K562 (cell line): Measurements from ENCODE around the gene WDR83. TPM values are rescaled to one million over a fixed set of nuclear protein-coding genes. Genes with fewer than 3 reads are reported as not detected.
A peak's percentile ranks its signal among the peaks of the same experiment; 100 is the strongest.

Experiments
- ATAC-seq: fragments of 200-7000 bp; cut with Tn5 transposase; 3 replicates; pipeline ENCODE4 v1.9.1; 2020; ENCODE audit warnings: moderate library complexity
- BruUV-seq: library from RNA; stranded (reverse); fragments of 400-500 nt; replicated peaks from 2 replicates; lab custom pipeline; 2021; lab: Mats Ljungman, UMichigan
- CTCF ChIA-PET: fragments of 300-600 bp; formaldehyde crosslinking; extraction: SDS; loops from one replicate; lab custom pipeline; 2021; ENCODE audit warnings: low intra/inter-chr PET ratio; lab: Yijun Ruan, JAX
- POLR2A ChIA-PET: fragments of 300-600, 350-650 bp; sonication (Branson Sonifier 250); formaldehyde crosslinking; extraction: SDS; loops from one replicate; lab custom pipeline; 2021; ENCODE audit warnings: antibody characterized with exemption, inconsistent platforms; lab: Yijun Ruan, JAX
- DNase-seq, 4 experiments: peaks; one replicate each; pipeline versions ENCODE4 v3.0.0 to v3.0.0-alpha.2; 2011 to 2018; ENCODE audit warnings: low spot score in 3 of 4, mixed read lengths in 3 of 4; ENCODE audit errors: extremely low read depth in 1 of 4
- FAIRE-seq: peaks from 2 replicates; lab custom pipeline; 2011; peaks lifted over from hg19 to GRCh38; lab: Jason Lieb, UNC
- H2AFZ ChIP-seq: 2 replicates; pipeline ENCODE4 v1.6.0; 2011; ENCODE audit warnings: low read depth, low read length, control low read depth, inconsistent platforms
- H3K27ac ChIP-seq: fragments of 200-600 bp; 3 replicates; pipeline ENCODE4 v1.8.0; 2011; ENCODE audit warnings: low read depth, mild to moderate bottlenecking, control low read depth, inconsistent platforms, low read length, moderate library complexity, mixed read lengths; ENCODE audit errors: extremely low read depth
- H3K27me3 ChIP-seq, 2 experiments: fragments of 300-600 bp in 1 of 2; 2 replicates in 1 of 2; 3 replicates in 1 of 2; pipeline versions ENCODE4 v1.6.0 to v1.8.0; 2011; ENCODE audit warnings: inconsistent platforms in 2 of 2, low read length in 2 of 2, mild to moderate bottlenecking in 1 of 2, mixed read lengths in 1 of 2, moderate library complexity in 1 of 2; ENCODE audit not compliant: control insufficient read depth in 2 of 2, insufficient read depth in 2 of 2
- H3K36me3 ChIP-seq: fragments of 300-600 bp; 3 replicates; pipeline ENCODE4 v1.8.0; 2011; ENCODE audit warnings: mild to moderate bottlenecking, low read length, inconsistent platforms; ENCODE audit not compliant: control insufficient read depth, insufficient read depth
- H3K4me1 ChIP-seq, 2 experiments: fragments of 200-600 bp in 1 of 2; replicated peaks in 1 of 2; 2 replicates in 1 of 2; 3 replicates in 1 of 2; pipeline versions ENCODE4 v1.5.1 to v1.8.0; 2011; ENCODE audit warnings: inconsistent platforms in 2 of 2, low read length in 2 of 2, mild to moderate bottlenecking in 1 of 2, mixed read lengths in 1 of 2, moderate library complexity in 1 of 2; ENCODE audit not compliant: control insufficient read depth in 2 of 2, insufficient read depth in 2 of 2
- H3K4me2 ChIP-seq: 2 replicates; pipeline ENCODE4 v1.6.1; 2011; ENCODE audit warnings: low read length, control low read depth, inconsistent platforms, mixed read lengths; ENCODE audit not compliant: insufficient read depth
- H3K4me3 ChIP-seq: fragments of 200-600 bp; sonication (generic), shearing (Covaris generic); 2 replicates; pipeline ENCODE4 v1.5.1; 2016; ENCODE audit warnings: control low read depth, inconsistent platforms
- H3K79me2 ChIP-seq: fragments of 200-600 bp; 3 replicates; pipeline ENCODE4 v1.8.0; 2011; ENCODE audit warnings: low read length, inconsistent platforms; ENCODE audit not compliant: control insufficient read depth, insufficient read depth
- H3K9ac ChIP-seq, 2 experiments: 2 replicates each; pipeline versions ENCODE4 v1.6.0 to v1.6.1; 2011; ENCODE audit warnings: low read depth in 2 of 2, low read length in 2 of 2, control low read depth in 1 of 2, inconsistent platforms in 1 of 2, mild to moderate bottlenecking in 1 of 2, mixed read lengths in 1 of 2; ENCODE audit not compliant: insufficient read depth in 1 of 2
- H3K9me1 ChIP-seq: one replicate; pipeline ENCODE4 v1.6.0; 2011; ENCODE audit warnings: inconsistent platforms, mild to moderate bottlenecking, low read length, moderate library complexity; ENCODE audit not compliant: control insufficient read depth, insufficient read depth
- H3K9me3 ChIP-seq: replicated peaks from 2 replicates; pipeline ENCODE4 v1.5.1; 2011; ENCODE audit warnings: low read depth, low read length, inconsistent platforms; ENCODE audit not compliant: control insufficient read depth, insufficient read depth
- H4K20me1 ChIP-seq: replicated peaks from 2 replicates; pipeline ENCODE4 v1.6.1; 2011; ENCODE audit warnings: low read length, inconsistent platforms, mixed read lengths; ENCODE audit not compliant: control insufficient read depth, insufficient read depth
- CREB3L1 ChIP-seq: fragments of 450-650 bp; IDR thresholded peaks from 2 replicates; pipeline ENCODE4 v1.6.1; 2014; ENCODE audit warnings: low read depth, mild to moderate bottlenecking, moderate library complexity, borderline replicate concordance
- FOXK1 ChIP-seq: sonication (generic); formaldehyde crosslinking; IDR thresholded peaks from 2 replicates; pipeline ENCODE4 v1.8.0; 2022; ENCODE audit warnings: missing genetic modification reagents, mild to moderate bottlenecking, borderline replicate concordance
- NCOR1 ChIP-seq: fragments of 450-650 bp; IDR thresholded peaks from 2 replicates; pipeline ENCODE4 v1.6.1; 2016; ENCODE audit warnings: mild to moderate bottlenecking, moderate library complexity
- RBM17 ChIP-seq: fragments of 200-400 bp; formaldehyde crosslinking; IDR thresholded peaks from 2 replicates; pipeline ENCODE4 v1.6.1; 2017; ENCODE audit warnings: low read depth, mild to moderate bottlenecking, low read length, borderline replicate concordance
- SMAD2 ChIP-seq: fragments of 150-350 bp; IDR thresholded peaks from 2 replicates; pipeline ENCODE4 v1.6.1; 2014; ENCODE audit warnings: low read depth, mild to moderate bottlenecking, low read length
- ZBTB34 ChIP-seq: fragments of 250-450 bp; sonication (Bioruptor Pico); IDR thresholded peaks from 2 replicates; pipeline ENCODE4 v1.8.0; 2021; ENCODE audit warnings: mild to moderate bottlenecking, moderate library complexity
- ZBTB40 ChIP-seq, 2 experiments: fragments of 450-650 bp in 1 of 2; sonication (generic) in 1 of 2; formaldehyde crosslinking in 1 of 2; IDR thresholded peaks; 2 replicates each; pipeline versions ENCODE4 v1.7.1 to v1.9.0; 2016 to 2022; ENCODE audit warnings: inconsistent platforms in 1 of 2, mild to moderate bottlenecking in 1 of 2, missing genetic modification reagents in 1 of 2
- WGBS: fragments of 100-300 bp; shearing (Covaris generic); methylation state at CpG from one replicate; pipeline ENCODE4 v1.1.6; 2016; ENCODE audit warnings: low coverage, mixed read lengths; ENCODE audit not compliant: insufficient coverage; ENCODE audit errors: missing lambda C conversion rate; 5-methylcytosine and 5-hydroxymethylcytosine counted together
- in situ Hi-C: fragments of 300-500 bp; cut with MboI; formaldehyde crosslinking; loops from 4 replicates; pipeline ENCODE4 v1.15.0; 2018; ENCODE audit warnings: inconsistent platforms, mixed read lengths
- intact Hi-C: fragments of 100-400 bp; cut with micrococcal nuclease; formaldehyde crosslinking; loops from 2 replicates; pipeline ENCODE4 v1.14.2; 2022
- polyA plus RNA-seq, 8 experiments: library from polyadenylated mRNA; depleted of rRNA in 4 of 8; stranded (reverse) in 5 of 8; unstranded in 3 of 8; fragments of >200 nt; fragmentation: Nextera tagmentation in 2 of 8; fragmentation: Illumina TruSeq in 1 of 8; extraction: Ambion mirVana in 2 of 8; extraction: Trizol in 1 of 8; gene quantifications; 2 replicates each; pipeline versions ENCODE4 v1.2.1 to v1.2.3, GENCODE V29; 2011 to 2014; ENCODE audit warnings: inconsistent platforms in 1 of 8, missing spikeins in 1 of 8
- total RNA-seq, 7 experiments: library from RNA; depleted of rRNA in 6 of 7; stranded (reverse); fragments of >200 nt in 6 of 7; fragmentation: Illumina TruSeq in 2 of 7; extraction: Trizol in 2 of 7; gene quantifications; 2 replicates each; pipeline versions ENCODE4 v1.2.1 to v1.2.3, GENCODE V29; 2011 to 2021; ENCODE audit warnings: low replicate concordance in 1 of 7

The WDR83 gene
- total and polyA plus RNA-seq, 9 of the 15 experiments (the other 6 are each of a cell fraction or from before 2014, with no cell fraction given) = 0.52 to 21.3 (median 4.2) TPM

- H3K9me3 ChIP-seq = no peaks in the 10 kb centered on the region
- peaks cover 15% of the 10 kb centered on the region; the same call in 1 of the 2 replicates for H4K20me1 ChIP-seq
- ChIA-PET CTCF (no interaction called here), POLR2A (interaction anchor here (0.6 to 4.4 kb wide), 12 partner anchors 9 to 214 kb away, joined by 3 to 50 read pairs (median 4); partner anchors contain the start of genes GET3, JUNB and TRIR)
- H3K36me3 ChIP-seq = peaks cover 32% of the 10 kb centered on the region
- peaks cover 55% of the 10 kb centered on the region for H3K79me2 ChIP-seq
- H2AFZ ChIP-seq = peak within 1 kb of the TSS; percentile 78
- H3K27me3 ChIP-seq = no peaks in the 10 kb centered on the region
- no TSS peak for BruUV-seq
- H3K9me1 ChIP-seq = peaks cover 3% of the 10 kb centered on the region
- H3K27ac ChIP-seq = peak within 1 kb of the TSS; percentile 87
- peaks cover 10 to 41% of the 10 kb centered on the region in 2 experiments; a peak in 3 of 5 replicates for H3K4me1 ChIP-seq
- ATAC-seq = peak; percentile 76
- peak within 1 kb of the TSS; percentile 91 for H3K4me2 ChIP-seq
- DNase-seq = peak; percentile 69 to 91 (median 78)
- in situ Hi-C loops (no loop called here), intact Hi-C loops (loop anchor here (1.0 kb wide), 1 partner anchor 9 kb away; no protein-coding TSS in a partner anchor)
- peak within 1 kb of the TSS; percentile 89 to 99 for H3K9ac ChIP-seq
- peak within 1 kb of the TSS; percentile 82 for H3K4me3 ChIP-seq
- WGBS = 3% methylated on average over 28 of the region's 28 CpGs
- FAIRE-seq = peak; percentile 97
- no peak for TF ChIP-seq NCOR1
- peak; percentile 84 for TF ChIP-seq CREB3L1
- no peak for TF ChIP-seq RBM17
- no peak for TF ChIP-seq SMAD2
- TF ChIP-seq FOXK1 = no peak
- TF ChIP-seq ZBTB40 (IDR thresholded peaks at IDR 0.05) = 0 out of 2 replicates have a peak, but pooled peaks have one; percentile 10
- TF ChIP-seq ZBTB40 (CRISPR knock-in tag; IDR thresholded peaks at IDR 0.05) = no peak
- no peak for TF ChIP-seq ZBTB34
These were observed 57.2 kb downstream of the WDR83 start, which contains the start of gene TNPO2 for GRCh38 chr19:12723641-12724426. TNPO2 (minus strand) TSS chr19:12723932; CDS start chr19:12720977, 2,955 bp downstream.
